PC-3 (cell line): ENCODE measurements around the gene PHC2.

ENCODE experiments used
- EZH2phosphoT487 ChIP-seq: fragments of 300-600 bp; sonication (generic); IDR thresholded peaks from 2 replicates; pipeline ENCODE4 v1.6.1; 2018; ENCODE audit warnings: mild to moderate bottlenecking, antibody characterized with exemption, low read length, borderline replicate concordance
- TF ChIP-seq, protein P1 (sequence below): fragments of 300-600 bp; sonication (generic); conservative IDR thresholded peaks from 2 replicates; pipeline ENCODE4 v1.5.1; 2017; ENCODE audit warnings: antibody characterized with exemption, low read depth, mild to moderate bottlenecking, low read length

GRCh38 chr1:33343539-33343938 is 87.4 kb downstream of the PHC2 start:
- TF ChIP-seq, protein P1, sequence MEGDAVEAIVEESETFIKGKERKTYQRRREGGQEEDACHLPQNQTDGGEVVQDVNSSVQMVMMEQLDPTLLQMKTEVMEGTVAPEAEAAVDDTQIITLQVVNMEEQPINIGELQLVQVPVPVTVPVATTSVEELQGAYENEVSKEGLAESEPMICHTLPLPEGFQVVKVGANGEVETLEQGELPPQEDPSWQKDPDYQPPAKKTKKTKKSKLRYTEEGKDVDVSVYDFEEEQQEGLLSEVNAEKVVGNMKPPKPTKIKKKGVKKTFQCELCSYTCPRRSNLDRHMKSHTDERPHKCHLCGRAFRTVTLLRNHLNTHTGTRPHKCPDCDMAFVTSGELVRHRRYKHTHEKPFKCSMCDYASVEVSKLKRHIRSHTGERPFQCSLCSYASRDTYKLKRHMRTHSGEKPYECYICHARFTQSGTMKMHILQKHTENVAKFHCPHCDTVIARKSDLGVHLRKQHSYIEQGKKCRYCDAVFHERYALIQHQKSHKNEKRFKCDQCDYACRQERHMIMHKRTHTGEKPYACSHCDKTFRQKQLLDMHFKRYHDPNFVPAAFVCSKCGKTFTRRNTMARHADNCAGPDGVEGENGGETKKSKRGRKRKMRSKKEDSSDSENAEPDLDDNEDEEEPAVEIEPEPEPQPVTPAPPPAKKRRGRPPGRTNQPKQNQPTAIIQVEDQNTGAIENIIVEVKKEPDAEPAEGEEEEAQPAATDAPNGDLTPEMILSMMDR = no peak
- TF ChIP-seq EZH2phosphoT487 = no peak
